WTC11 (cell line): ENCODE results near the gene TXNDC5. TPM values are rescaled to one million over a fixed set of nuclear protein-coding genes. Genes with fewer than 3 reads are reported as not detected.

Experiments used
- ATAC-seq: fragments of 200-7000 bp; cut with Tn5 transposase; 2 replicates; pipeline ENCODE4 v1.10.0; 2021; ENCODE audit warnings: mild to moderate bottlenecking, moderate library complexity
- CTCF ChIA-PET: fragments of 300-600 bp; sonication (Branson Sonifier 250); formaldehyde crosslinking; loops from one replicate; lab custom pipeline; 2021; ENCODE audit warnings: antibody characterized with exemption; lab: Charles Lee
- POLR2A ChIA-PET: fragments of 350-600 bp; sonication (Branson Sonifier 250); formaldehyde crosslinking; loops from one replicate; lab custom pipeline; 2021; ENCODE audit warnings: antibody characterized with exemption; lab: Charles Lee
- DNase-seq: peaks from one replicate; pipeline ENCODE4 v3.0.0; 2021; ENCODE audit warnings: low spot score
- H3K27ac Mint-ChIP-seq: 2 replicates; pipeline ENCODE4 v1.8.0; 2021; ENCODE audit warnings: mixed read lengths
- H3K27me3 Mint-ChIP-seq: 2 replicates; pipeline ENCODE4 v1.8.0; 2021; ENCODE audit warnings: low read depth, mild to moderate bottlenecking, moderate library complexity, mixed read lengths
- H3K36me3 Mint-ChIP-seq: 2 replicates; pipeline ENCODE4 v1.8.0; 2021; ENCODE audit warnings: mixed read lengths
- H3K4me1 Mint-ChIP-seq: 2 replicates; pipeline ENCODE4 v1.8.0; 2022; ENCODE audit warnings: mixed read lengths
- H3K4me3 Mint-ChIP-seq: 2 replicates; pipeline ENCODE4 v1.8.0; 2021; ENCODE audit warnings: mild to moderate bottlenecking, moderate library complexity, mixed read lengths
- H3K9me3 Mint-ChIP-seq: 2 replicates; pipeline ENCODE4 v1.8.0; 2021; ENCODE audit warnings: mixed read lengths
- AFF4 ChIP-seq: sonication (generic); formaldehyde crosslinking; IDR thresholded peaks from 2 replicates; pipeline ENCODE4 v1.8.1; 2023; ENCODE audit warnings: mild to moderate bottlenecking, missing genetic modification reagents, borderline replicate concordance
- ATF2 ChIP-seq: sonication (generic); formaldehyde crosslinking; IDR thresholded peaks from 2 replicates; pipeline ENCODE4 v1.8.1; 2022; ENCODE audit warnings: low read depth, missing genetic modification reagents, borderline replicate concordance
- ATF3 ChIP-seq: sonication (generic); formaldehyde crosslinking; conservative IDR thresholded peaks from 2 replicates; pipeline ENCODE4 v1.8.1; 2022; ENCODE audit warnings: mild to moderate bottlenecking, missing genetic modification reagents
- CBFB ChIP-seq: sonication (generic); formaldehyde crosslinking; IDR thresholded peaks from 2 replicates; pipeline ENCODE4 v1.8.1; 2022; ENCODE audit warnings: mild to moderate bottlenecking, low read depth, missing genetic modification reagents
- CTCF ChIP-seq: fragments of 200-600 bp; IDR thresholded peaks from 2 replicates; pipeline ENCODE4 v1.8.0; 2022; ENCODE audit warnings: antibody characterized with exemption
- E2F5 ChIP-seq: sonication (generic); formaldehyde crosslinking; IDR thresholded peaks from 2 replicates; pipeline ENCODE4 v1.8.1; 2022; ENCODE audit warnings: mild to moderate bottlenecking, moderate library complexity, missing genetic modification reagents
- EMX1 ChIP-seq: fragments of 250-450 bp; sonication (Bioruptor Pico); IDR thresholded peaks from 2 replicates; pipeline ENCODE4 v1.8.0; 2021; ENCODE audit warnings: mild to moderate bottlenecking
- FOXJ3 ChIP-seq: sonication (generic); formaldehyde crosslinking; IDR thresholded peaks from 2 replicates; pipeline ENCODE4 v1.9.0; 2021; ENCODE audit warnings: missing genetic modification reagents, mild to moderate bottlenecking, borderline replicate concordance
- FOXP1 ChIP-seq: sonication (generic); formaldehyde crosslinking; IDR thresholded peaks from 2 replicates; pipeline ENCODE4 v1.8.0; 2022; ENCODE audit warnings: missing genetic modification reagents, mild to moderate bottlenecking, moderate library complexity, borderline replicate concordance
- HMGA2 ChIP-seq: fragments of 250-450 bp; sonication (Bioruptor Pico); IDR thresholded peaks from 2 replicates; pipeline ENCODE4 v1.4.0; 2021; ENCODE audit warnings: mild to moderate bottlenecking, moderate library complexity
- JUN ChIP-seq: sonication (generic); formaldehyde crosslinking; IDR thresholded peaks from 2 replicates; pipeline ENCODE4 v1.8.0; 2023; ENCODE audit warnings: mild to moderate bottlenecking, missing genetic modification reagents
- NFATC4 ChIP-seq: fragments of 250-450 bp; sonication (Bioruptor Pico); IDR thresholded peaks from 2 replicates; pipeline ENCODE4 v1.9.0; 2021; ENCODE audit warnings: mild to moderate bottlenecking
- NFE2L1 ChIP-seq: sonication (generic); formaldehyde crosslinking; IDR thresholded peaks from 2 replicates; pipeline ENCODE4 v1.8.1; 2023; ENCODE audit warnings: missing genetic modification reagents
- NFYB ChIP-seq: sonication (generic); formaldehyde crosslinking; conservative IDR thresholded peaks from 2 replicates; pipeline ENCODE4 v1.8.0; 2022; ENCODE audit warnings: low read depth, missing genetic modification reagents
- PRRX2 ChIP-seq: fragments of 250-450 bp; sonication (Bioruptor Pico); IDR thresholded peaks from 2 replicates; pipeline ENCODE4 v1.8.0; 2021; ENCODE audit warnings: mild to moderate bottlenecking
- TEAD4 ChIP-seq: sonication (generic); formaldehyde crosslinking; IDR thresholded peaks from 2 replicates; pipeline ENCODE4 v1.8.0; 2022; ENCODE audit warnings: mild to moderate bottlenecking, missing genetic modification reagents
- TP53 ChIP-seq: sonication (generic); formaldehyde crosslinking; IDR thresholded peaks from 2 replicates; pipeline ENCODE4 v1.8.1; 2023; ENCODE audit warnings: mild to moderate bottlenecking, missing genetic modification reagents
- ZBTB43 ChIP-seq: sonication (generic); formaldehyde crosslinking; IDR thresholded peaks from 2 replicates; pipeline ENCODE4 v1.8.1; 2023; ENCODE audit warnings: mild to moderate bottlenecking, missing genetic modification reagents
- ZNF423 ChIP-seq: fragments of 250-450 bp; sonication (Bioruptor Pico); IDR thresholded peaks from 2 replicates; pipeline ENCODE4 v2.1.2; 2022; ENCODE audit warnings: mild to moderate bottlenecking, moderate library complexity
- ZNF425 ChIP-seq: fragments of 250-450 bp; sonication (Bioruptor Pico); conservative IDR thresholded peaks from 2 replicates; pipeline ENCODE4 v1.9.0; 2021; ENCODE audit warnings: mild to moderate bottlenecking
- ZNF671 ChIP-seq: fragments of 250-450 bp; sonication (Bioruptor Pico); IDR thresholded peaks from 2 replicates; pipeline ENCODE4 v1.8.0; 2021; ENCODE audit warnings: mild to moderate bottlenecking
- total RNA-seq: library from RNA; stranded (reverse); gene quantifications from 3 replicates; pipeline ENCODE4 v1.2.3, GENCODE V29; 2021

Gene TXNDC5
- total RNA-seq, 1 experiment from 2014 or later = 141 TPM

GRCh38 chr6:7906741-7907140, 3.8 kb downstream of the TXNDC5 start:
- no peak overlapping the region; the same call in 1 of the 2 replicates for H3K27ac Mint-ChIP-seq
- TF ChIP-seq ATF3 (no peak), JUN (CRISPR knock-in tag) (no peak), TP53 (CRISPR knock-in tag) (no peak), NFE2L1 (CRISPR knock-in tag) (no peak), ZNF425 (CRISPR knock-in tag) (no peak), ATF2 (CRISPR knock-in tag) (no peak), ZNF423 (CRISPR knock-in tag) (no peak), NFATC4 (CRISPR knock-in tag) (no peak), HMGA2 (CRISPR knock-in tag) (no peak), ZBTB43 (CRISPR knock-in tag) (no peak)
- H3K27me3 Mint-ChIP-seq = no peaks in the 10 kb centered on the region; the same call in 1 of the 2 replicates
- no peaks in the 10 kb centered on the region for H3K9me3 Mint-ChIP-seq
- H3K4me3 Mint-ChIP-seq = no peak overlapping the region
- peaks cover 9% of the 10 kb centered on the region for H3K4me1 Mint-ChIP-seq
- DNase-seq (no peak), ATAC-seq (no peak)
- peaks cover 30% of the 10 kb centered on the region for H3K36me3 Mint-ChIP-seq
- CTCF ChIA-PET = no interaction called here
- POLR2A ChIA-PET = no interaction called here

- TF ChIP-seq FOXP1 (CRISPR knock-in tag) = no peak
- no peak for TF ChIP-seq CBFB (CRISPR knock-in tag)
- TF ChIP-seq NFYB = no peak
- TF ChIP-seq CTCF = no peak
- no peak for TF ChIP-seq ZNF671 (CRISPR knock-in tag)
- no peak for TF ChIP-seq EMX1 (CRISPR knock-in tag)
- no peak for TF ChIP-seq FOXJ3
- TF ChIP-seq PRRX2 (CRISPR knock-in tag) = no peak
- no peak for TF ChIP-seq TEAD4 (CRISPR knock-in tag)
- no peak for TF ChIP-seq E2F5
- no peak for TF ChIP-seq AFF4 (CRISPR knock-in tag)
- H3K36me3 Mint-ChIP-seq = peaks cover 38% of the 10 kb centered on the region
- peaks cover 9% of the 10 kb centered on the region for H3K4me1 Mint-ChIP-seq
- ATAC-seq (no peak), DNase-seq (no peak)
- H3K27me3 Mint-ChIP-seq = no peaks in the 10 kb centered on the region
- H3K9me3 Mint-ChIP-seq = no peaks in the 10 kb centered on the region
- ChIA-PET POLR2A (no interaction called here), CTCF (no interaction called here)
- no peak overlapping the region for H3K4me3 Mint-ChIP-seq
- no peak overlapping the region for H3K27ac Mint-ChIP-seq
Measured at GRCh38 chr6:7905416-7905815, 5.2 kb downstream of the TXNDC5 start.
